Muscle of arm (tissue), 12 donors: ENCODE measurements around the gene TNRC18. TPM values are rescaled to one million over a fixed set of nuclear protein-coding genes. Genes with fewer than 3 reads are reported as not detected.
"Not testable (repeated sequence)": the region's sequence is repeated elsewhere in the genome, so short reads cannot be mapped to it uniquely, and the experiment has no call there.

Source experiments
- DNase-seq: peaks from one replicate; pipeline ENCODE4 v3.0.0-alpha.2; 2013
- polyA plus RNA-seq, 12 donors: library from polyadenylated mRNA; unstranded; fragments of 120-200 nt; gene quantifications; one replicate each; pipeline ENCODE4 v1.2.1, GENCODE V29; 2013; ENCODE audit not compliant: insufficient read length in 12 of 12

TNRC18 gene
- polyA plus RNA-seq, 12 donors, result 38.0 to 122 (median 44.6) TPM; not detected in 1

DNA sequence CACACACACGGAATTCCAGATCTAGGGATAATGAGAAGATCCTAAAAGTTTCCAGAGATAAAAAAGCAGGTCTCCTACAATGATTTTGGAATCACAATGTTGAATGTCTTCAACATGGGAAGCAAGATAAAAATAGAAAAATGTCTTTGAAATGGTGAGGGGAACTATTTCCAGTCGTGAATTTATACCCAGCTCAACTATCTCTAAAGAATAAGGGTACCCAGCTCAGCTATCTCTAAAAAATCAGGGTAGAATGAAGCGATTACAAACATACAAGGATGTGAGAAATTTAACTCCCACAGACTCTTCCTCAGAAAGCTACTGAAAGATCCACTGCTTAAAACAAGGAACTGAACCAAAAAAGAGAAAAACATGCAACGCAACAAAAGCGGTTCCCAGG, 105.0 kb downstream of the TNRC18 start:
- DNase-seq, result not testable (repeated sequence)

GRCh38 chr7:5315761-5316160, 107.9 kb downstream of the TNRC18 start:
- no peak for DNase-seq

- no peak for DNase-seq
Observed at GRCh38 chr7:5314864-5315263, 108.8 kb downstream of the TNRC18 start.

GRCh38 chr7:5313076-5313885, 110.4 kb downstream of the TNRC18 start:
- not testable (repeated sequence) for DNase-seq

DNA sequence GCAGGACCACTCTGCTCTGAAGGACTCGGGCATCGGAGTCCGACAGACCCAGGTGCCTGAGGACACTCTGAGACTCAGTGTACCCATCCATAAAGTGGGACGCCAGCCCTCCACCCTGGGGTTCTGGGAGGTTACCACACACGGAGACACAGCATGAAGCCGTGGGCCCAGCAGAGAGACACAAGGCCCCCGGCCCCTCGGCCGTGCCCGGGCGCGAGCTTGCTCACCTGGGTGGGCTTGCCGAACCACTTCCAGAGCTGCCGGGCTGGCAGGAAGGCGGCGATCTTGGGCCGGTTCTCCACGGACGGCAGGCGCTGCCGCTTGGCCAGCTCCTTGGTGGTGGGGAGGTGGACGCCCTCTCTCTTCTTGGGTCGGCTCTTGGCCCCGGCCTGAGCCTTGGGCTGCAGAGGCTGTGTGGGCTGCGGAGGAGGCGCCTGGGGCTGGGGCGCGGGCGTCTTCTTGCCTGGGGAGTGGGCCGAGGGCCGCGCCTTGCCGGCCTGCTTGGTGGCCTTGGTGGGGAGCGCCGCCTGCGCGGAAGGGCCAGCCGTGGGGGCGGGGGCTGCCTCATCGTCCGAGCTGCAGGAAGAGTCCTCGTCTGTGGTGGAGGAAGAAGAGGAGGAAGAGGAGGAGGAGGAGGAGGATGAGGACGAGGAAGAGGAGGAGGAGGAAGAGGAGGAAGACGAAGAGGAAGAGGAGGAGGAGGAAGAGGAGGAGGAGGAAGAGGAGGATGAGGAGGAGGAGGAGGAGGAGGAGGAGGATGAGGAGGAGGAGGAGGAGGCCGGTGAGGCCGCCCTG, 111.2 kb downstream of the TNRC18 start:
- not testable (repeated sequence) for DNase-seq

- DNase-seq, result no peak
Observed at GRCh38 chr7:5310822-5311405, 112.7 kb downstream of the TNRC18 start.

DNA sequence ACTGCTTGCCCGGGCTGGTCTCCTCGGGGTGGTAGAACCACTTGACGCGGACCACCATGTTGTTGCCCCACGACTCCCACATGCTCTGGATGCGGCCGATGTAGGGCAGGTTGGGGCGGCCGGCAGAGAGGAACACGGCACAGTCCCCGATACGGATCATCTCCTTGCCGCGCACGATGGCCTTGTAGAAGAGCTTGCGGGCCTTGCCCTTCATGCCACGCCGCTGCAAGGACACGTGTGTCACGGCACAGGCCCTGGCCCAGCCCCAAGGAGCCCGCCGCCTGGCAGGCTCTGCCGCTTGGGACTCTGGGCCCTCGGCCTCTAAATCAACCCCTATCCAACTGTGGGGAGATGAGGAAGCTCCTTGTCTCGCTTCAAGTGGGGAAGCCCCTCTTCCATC, 114.5 kb downstream of the TNRC18 start:
- no peak for DNase-seq

- not testable (repeated sequence) for DNase-seq
Observed at GRCh38 chr7:5307221-5308142, 116.2 kb downstream of the TNRC18 start.

DNA sequence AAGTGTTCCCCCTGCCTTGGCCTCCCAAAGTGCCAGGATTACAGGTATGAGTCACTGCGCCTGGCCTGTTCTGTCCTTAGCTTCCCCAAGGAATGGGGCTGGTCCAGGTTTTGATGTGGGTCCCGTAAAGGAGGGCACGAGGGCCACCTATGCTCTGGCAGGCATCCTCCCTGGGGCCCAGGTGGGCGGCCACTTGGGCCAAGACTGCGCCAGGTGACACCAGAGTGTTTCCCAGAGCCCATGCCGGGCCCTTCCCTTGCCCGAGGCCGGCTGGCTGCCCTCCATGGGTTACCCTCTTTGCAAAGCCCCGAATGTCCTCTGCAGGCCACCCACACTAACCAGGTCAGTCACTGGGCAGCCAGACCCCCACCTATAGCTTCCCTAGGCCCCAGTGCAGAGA, 118.6 kb downstream of the TNRC18 start:
- not testable (repeated sequence) for DNase-seq

DNA sequence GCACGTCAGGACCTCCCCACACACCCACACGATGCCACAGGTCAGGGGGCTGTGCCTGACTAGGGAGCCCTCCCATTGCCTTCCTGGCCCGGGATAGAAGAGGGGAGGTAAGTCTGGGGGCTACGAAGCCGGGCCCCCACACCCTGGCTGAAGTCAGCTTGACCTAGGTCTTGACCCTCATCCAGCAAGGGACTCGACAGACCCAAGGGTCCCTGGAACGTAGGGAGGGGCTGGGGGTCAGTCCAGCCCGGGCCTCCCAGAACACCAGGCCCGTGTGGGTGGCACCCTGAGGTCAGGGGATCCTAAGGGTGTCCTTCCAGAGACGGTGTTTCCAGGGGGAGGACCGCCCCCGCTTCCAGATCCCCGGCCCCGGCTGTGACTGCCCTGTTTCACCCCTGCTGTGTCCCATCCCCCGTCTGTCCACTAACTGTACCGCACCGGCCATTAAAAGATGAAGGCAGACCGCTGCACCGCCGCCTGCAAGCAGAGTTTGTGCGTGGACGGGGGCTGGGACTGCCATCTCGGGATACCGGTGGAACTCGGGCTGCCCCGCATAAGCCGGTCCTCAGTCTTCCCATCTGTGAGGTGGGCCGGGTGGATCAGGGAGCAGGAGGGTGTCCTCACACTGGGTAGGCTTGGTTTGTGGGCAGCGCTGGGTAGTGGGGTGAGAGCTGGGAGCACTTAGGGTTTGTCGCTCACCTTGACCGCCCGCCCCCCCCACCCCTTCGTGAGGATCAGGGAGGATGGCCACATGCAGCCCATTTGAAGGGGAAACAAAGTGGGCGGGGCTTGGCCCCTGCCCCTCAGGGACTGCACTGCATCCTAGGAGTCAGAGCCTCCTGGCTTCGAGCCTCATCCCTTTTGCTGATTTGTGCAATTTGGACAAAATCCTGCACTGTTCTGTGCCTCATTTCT, 119.8 kb downstream of the TNRC18 start:
- no peak for DNase-seq

- DNase-seq, result no peak
Observed at GRCh38 chr7:5303061-5303460, 120.6 kb downstream of the TNRC18 start.

DNA sequence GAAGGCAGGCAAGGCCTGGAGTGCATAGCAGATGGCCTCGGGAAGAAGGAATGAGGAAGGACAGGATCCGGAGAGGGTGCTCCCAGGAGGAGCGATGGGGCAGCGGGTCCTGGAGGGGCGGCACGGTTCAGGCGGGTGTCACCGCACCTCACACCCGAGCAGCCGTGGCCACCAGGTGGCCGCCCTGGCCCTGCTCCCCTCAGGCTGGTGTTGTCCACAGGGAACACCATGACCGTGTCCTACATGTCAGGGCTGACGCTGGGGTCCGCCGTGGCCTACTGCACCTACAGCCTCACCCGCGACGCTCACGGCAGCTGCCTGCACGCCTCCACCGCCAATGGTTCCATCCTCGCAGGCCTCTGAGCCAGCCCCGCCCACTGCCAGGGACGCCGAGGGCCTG, 121.1 kb downstream of the TNRC18 start:
- no peak for DNase-seq

DNA sequence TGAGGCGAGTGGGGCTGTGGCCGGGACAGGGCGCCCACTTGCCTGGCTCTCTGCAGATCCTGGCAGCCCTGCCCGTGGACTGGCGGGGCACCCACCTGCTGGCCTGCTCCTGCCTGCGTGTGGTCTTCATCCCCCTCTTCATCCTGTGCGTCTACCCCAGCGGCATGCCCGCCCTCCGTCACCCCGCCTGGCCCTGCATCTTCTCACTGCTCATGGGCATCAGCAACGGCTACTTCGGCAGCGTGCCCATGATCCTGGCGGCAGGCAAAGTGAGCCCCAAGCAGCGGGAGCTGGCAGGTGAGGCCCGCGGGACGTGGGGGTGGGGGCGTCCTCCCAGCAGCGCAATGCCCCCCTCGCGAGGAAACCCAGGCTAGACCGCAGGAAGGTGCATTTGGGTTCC, 123.3 kb downstream of the TNRC18 start:
- DNase-seq, result no peak

DNA sequence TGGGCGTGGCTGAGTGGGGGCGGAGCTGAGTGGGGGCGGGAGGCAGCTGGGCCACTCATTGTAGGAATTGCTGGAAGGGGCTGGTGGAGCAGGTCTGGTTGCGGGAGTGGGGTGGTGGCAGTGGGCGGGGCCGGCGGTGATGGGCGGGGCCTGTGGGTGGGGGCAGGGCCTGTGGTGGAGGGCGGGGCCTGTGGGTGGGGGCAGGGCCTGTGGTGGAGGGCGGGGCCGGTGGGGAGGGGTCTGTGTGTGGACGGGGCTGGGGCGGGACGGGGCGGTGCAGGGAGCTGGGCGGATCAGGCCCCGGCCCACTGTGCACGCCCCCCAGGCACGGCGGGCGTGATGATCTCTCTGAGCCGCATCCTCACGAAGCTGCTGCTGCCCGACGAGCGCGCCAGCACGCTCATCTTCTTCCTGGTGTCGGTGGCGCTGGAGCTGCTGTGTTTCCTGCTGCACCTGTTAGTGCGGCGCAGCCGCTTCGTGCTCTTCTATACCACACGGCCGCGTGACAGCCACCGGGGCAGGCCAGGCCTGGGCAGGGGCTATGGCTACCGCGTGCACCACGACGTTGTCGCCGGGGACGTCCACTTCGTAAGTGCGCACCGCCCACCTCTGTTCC, 126.9 kb downstream of the TNRC18 start:
- no peak for DNase-seq

- DNase-seq, result no peak
Observed at GRCh38 chr7:5296015-5296610, 127.5 kb downstream of the TNRC18 start.

DNA sequence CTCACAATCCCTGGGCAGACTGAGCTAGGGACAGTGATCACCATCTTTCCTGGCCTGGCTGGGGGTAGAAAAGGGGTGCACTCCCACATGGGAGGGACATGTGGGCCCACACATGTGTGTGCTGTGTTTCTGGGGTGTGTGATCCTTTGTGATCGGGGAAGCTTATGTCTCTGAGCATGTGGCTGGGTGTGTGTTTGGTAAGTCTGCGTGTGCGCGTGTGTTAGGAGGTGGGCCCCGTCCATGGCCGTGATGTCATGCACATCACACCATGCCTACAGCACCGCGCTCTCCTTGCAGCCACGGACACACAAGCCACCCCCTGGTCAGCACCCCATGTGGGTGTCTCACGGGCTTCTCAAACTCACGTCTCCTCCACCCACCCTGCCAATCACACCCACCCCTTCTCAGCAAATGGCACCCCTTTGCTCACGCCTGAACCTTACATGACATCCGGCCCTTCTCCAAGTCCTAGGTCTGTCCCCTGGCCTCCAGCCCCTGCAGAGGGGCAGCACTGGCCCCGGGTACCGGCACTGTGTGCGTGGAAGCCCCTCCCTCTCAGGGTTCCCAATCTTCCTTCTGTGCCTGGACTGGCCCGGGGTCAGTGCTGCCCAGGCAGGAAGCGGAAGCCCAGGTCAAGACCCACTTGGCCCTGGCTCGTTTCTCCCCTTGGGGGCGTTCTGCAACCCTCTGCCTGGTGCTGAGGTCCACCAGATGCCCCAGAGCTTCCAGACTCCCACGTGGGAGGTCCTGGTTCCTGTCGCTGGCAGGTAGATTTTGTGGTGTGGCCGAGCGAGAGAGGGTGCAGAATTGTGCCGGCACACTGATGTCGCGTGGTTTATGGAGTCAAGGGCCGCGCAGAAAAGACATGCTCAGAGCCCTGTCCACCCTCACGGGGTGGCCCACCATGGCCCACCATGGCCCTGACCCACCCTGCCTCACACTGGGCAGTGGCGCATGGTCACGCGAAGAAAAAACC, 128.3 kb downstream of the TNRC18 start:
- DNase-seq, result no peak

DNA sequence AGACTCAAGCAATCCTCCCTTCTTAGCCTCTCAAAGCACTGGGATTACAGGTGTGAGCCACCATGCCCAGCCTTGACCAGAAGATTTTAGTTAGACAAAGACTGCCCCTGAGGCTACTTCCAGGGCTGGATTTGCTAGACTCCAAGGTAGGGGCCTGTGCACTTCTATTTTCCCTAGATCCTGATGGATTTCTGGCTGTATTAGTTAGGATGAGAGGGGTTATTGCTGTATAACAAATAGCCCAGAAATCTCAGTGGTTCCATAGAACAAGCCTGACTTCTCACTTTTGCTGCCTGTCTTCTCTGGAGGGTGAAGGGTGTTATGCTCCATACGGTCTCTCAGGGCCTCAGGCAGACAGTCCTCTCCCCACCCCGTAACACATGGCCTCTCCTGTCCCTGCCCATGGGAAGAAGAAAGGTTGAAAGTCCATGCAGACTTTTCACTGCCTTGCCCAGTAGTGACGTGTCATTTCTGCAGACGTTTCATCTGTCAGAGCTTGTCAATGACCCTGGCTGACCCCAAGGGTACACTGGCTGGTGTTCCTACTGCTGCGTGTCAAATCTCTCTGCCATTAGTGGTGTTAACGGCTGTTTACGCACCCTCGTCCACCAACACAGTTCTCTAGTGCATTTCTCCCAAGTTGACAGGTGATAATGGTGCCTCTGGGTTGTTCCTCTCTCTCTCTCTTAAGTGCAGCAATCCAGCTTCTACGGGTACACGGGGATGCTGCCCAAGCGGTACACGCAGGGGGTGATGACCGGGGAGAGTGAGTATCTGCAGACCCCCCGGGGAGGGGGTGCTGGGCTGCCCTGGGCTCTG, 129.3 kb downstream of the TNRC18 start:
- DNase-seq, result no peak
